HG02973 (cell line): ENCODE measurements around the gene DENND6B.
A peak's percentile ranks its signal among the peaks of the same experiment; 100 is the strongest.

ENCODE experiments used
- ATAC-seq: cut with Tn5 transposase; IDR thresholded peaks from one replicate; pipeline ENCODE4 v1.9.1; 2021; ENCODE audit warnings: moderate library complexity; ENCODE audit not compliant: unreplicated experiment

Gene DENND6B

GRCh38 chr22:50289151-50289941, 37.5 kb downstream of the DENND6B start:
- ATAC-seq: no peak

GRCh38 chr22:50287731-50288130, 39.1 kb downstream of the DENND6B start:
- no peak for ATAC-seq

GRCh38 chr22:50286701-50287318, 40.0 kb downstream of the DENND6B start:
- no peak for ATAC-seq

DNA sequence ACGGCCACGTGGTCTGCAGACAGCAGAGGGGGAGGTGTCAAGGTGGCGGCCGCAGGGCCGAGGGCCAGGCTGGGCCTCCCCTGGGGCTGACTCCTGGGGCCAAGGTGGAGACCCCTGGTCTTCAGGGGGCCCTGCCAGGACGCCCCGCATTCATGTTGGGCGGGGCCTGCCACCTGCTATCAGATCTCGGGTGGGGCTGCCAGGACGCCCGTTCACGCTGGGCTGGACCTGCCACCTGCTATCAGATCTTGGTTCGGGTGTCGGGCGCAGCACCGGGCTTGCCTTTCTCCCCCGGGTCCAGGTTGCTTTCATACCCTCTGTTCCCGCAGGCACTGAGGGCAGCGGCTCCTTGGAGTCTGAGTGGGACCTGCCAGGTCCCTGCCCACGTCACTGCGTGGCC, 40.5 kb downstream of the DENND6B start:
- no peak for ATAC-seq

DNA sequence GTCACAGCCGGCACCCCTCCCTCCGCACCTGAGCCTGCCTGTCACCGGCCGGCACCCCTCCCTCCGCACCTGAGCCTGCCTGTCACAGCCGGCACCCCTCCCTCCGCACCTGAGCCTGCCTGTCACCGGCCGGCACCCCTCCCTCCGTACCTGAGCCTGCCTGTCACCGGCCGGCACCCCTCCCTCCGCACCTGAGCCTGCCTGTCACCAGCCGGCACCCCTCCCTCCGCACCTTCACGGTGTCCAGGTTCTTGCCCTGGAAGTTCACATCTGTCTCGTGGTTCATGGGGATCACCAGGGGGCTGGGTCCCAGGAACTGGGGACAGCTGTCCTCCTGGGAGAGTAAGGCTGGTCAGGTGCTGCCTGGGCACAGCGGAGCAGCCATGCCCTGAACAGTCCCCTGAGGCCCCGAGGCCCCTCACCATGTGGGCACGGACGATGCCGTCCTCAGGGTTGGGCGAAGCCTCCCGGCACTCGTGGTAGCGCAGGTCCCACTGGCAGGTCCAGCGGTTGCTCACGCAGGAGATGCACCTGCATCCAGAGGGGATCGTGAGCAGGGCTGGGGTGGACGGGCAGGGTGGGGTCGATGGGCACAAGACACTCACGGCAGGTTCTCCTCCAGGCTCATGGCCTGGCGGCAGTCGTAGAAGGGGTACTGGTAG, 41.1 kb downstream of the DENND6B start:
- no peak for ATAC-seq

DNA sequence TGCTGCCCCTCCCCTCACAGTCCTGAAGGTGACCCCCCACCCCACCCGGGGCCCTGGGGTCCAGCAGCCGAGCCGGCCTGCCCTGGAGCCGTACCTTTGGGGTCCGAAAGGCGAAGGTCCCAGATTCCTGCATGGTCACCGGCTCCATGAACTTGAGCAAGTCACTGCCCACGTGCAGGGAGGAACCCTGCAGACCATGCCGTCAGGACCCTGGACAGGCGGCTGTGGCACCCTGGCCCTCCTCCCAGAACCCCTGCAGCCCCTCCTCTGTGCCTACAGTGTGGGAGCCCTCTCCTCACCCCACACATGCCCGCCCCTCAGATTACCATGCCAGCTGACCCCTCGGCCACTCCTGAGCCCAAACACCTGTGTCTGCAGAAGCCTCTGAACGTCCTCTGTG, 42.3 kb downstream of the DENND6B start:
- ATAC-seq: no peak

DNA sequence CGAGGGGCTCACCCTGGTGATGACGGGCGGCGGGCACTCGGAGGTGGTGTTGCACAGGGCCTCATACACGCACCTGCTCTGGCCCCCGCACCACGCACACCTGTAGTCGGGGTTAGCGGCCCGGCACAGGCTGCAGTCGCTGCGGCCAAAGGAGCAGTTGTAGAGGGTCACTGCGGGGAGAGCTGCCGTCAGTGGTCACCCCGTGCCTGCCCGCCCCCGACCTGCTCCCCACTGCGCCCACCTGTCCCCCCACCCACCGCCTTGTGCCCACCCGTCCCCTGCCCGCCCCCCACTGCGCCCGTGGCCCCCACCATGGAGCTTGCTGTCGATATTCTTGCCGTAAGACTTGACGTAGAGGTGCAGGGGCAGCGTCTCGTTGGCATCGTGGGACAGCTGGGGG, 43.0 kb downstream of the DENND6B start:
- no peak for ATAC-seq

GRCh38 chr22:50282361-50283155, 44.3 kb downstream of the DENND6B start:
- no peak for ATAC-seq

GRCh38 chr22:50281957-50282356, 44.9 kb downstream of the DENND6B start:
- no peak for ATAC-seq

DNA sequence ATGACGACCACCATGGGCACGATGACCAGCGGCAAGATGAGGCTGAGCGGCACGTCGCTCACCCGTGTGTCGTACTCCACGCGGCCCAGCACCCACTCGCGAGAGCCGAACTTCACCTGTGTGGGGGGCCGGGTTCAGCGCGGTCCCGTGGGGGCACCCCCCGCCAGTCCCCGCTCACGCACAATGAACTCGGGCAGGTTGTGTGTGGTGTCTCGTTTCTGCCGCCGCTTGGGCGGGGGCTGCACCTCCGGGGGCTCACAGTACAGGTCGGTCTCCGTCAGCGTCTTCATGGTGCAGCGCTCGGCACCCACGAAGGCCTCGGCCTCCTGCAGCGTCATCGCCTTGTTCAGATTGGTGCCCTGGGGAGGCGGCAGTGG, 45.4 kb downstream of the DENND6B start:
- ATAC-seq: no peak

GRCh38 chr22:50280708-50281383, 46.0 kb downstream of the DENND6B start:
- no peak for ATAC-seq

DNA sequence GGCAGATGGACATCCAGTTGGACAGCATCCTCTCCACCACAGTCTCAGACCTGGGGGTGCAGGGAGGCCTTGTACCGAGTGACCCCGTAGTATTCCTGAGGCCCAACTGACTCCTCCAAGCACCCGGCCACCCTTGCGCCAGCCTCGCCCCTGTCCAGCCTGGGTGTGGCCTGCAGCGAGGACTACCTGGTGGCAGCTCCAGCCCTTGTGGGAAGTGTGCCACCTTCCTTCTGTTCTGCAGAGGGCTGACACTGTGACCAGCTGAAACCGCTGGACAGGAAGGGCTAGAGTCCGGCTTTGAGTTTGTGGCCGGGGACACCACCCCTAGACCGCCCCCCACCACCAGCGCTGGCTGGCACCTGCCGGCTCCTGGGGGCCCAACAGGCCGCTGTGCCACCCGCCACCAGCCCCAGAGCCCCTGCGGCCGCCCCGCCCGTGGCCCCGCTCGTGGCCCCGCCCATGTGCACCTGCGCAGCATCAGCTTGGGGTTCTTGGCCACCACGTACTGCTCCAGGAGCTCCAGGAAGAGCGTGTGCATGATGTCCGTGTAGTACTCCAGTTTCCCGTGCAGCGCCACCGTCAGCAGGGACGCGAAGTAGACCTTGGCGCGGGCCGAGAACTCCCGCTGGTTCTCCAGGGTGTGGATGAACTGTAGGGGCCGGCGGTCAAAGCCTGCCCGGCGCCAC, 46.6 kb downstream of the DENND6B start:
- ATAC-seq: no peak

DNA sequence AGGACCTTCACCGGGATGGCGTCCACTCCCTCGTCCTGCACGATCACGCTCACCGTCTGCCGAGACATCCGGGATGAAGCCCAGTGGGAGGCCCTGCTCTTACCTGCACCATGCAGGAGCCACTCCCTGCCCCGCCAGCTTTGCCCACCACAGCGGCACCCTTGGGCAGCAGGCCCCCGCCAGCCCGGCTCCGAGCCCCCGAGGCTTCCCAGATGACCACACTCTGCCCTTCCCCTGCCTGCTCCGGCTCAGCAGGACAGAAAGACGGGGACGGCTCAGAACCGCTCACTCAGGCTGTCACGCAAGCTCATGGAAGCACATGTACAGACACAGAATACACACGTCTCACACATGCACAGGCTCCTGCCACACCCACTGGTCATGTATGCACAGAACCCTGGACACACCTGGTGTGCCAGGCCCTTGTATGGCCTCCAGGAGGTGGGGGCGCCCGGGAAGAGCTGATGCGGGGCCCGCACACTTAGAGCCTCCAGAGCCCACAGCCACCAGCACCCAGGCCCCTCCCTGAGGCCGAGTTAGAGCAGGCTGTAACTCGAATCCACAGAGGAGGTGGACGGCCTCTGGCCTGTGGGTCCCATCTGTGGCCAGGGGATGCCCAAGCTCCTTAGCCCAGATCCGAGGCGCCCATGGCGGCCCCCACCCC, 47.7 kb downstream of the DENND6B start:
- no peak for ATAC-seq

DNA sequence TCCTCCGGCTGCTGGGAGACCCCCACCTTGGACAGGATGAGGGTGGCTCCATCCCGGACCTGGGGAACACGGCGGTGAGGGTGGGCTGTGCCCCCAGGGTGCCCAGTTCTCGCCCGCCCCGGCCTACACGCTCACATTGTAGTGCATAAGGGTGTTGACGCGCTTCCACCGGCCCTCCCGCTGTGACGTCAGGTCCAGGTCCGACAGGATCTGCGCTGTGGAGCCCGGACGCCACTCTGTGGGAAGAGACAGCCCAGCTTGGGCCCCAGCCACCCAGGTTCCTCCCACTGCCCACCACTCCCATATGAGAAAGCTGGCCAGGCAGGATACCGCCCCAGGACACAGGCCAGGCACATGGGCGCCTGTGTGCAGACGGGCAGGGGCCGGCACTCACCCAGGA, 48.4 kb downstream of the DENND6B start:
- no peak for ATAC-seq

- ATAC-seq: no peak
Measured at GRCh38 chr22:50277761-50278160, 49.1 kb downstream of the DENND6B start.

DNA sequence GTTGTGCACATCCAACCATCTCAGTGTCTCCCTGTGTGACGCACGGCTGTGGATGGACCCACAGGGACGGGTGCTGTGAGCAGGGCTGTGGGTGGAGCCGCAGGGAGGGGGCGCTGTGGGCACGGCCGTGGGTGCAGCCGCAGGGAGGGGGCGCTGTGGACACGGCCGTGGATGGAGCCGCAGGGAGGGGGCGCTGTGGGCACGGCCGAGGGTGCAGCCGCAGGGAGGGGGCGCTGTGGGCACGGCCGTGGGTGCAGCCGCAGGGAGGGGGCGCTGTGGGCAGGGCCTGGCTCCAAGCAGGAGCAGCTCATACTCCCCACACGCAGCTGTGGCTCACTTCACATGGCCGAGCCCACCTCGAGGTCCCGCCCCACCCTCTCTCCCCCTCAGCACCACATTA, 50.7 kb downstream of the DENND6B start:
- peak; percentile 40 for ATAC-seq

DNA sequence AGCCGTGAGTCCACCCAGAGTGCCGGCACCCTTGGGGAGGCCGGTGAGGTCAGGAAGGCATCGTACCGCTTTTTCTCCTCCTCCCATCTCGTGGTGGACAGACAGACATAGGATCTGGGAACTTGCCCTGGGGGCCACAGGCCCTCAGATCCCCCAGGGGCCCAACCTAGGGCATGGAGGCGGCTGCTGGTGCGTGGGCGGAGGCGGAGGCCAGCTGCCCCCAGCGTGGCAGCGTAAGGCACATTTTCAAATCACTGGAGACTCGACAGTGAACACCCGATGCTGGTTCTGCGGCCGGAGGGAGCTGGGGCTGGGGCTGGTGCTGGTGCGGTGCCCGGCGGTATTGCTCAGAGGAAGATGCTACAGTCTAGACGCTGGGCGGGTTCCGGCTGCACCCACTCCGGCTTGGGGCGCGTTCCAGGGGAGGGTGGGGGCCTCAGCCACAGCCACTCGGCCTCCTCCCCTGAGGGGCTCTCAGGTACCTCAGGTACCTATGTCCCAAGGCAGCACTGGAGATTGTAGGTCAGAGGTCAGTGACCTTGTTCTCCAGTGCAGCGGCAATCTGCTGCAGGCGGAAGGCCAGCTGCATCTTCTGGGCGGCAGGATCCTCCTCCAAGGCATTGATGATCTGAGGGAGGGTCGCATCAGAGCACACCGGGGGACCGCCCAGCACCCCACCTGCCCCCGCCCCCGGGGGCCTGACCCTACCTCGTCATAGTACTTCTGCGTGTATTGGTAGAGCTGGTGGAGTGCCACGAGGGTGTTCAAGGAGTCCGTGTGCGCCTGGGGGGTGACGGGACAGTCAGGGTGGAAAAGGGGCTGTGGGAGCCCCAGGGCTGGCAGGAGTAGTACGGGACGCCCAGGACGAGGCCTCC, 51.4 kb downstream of the DENND6B start:
- no peak for ATAC-seq

DNA sequence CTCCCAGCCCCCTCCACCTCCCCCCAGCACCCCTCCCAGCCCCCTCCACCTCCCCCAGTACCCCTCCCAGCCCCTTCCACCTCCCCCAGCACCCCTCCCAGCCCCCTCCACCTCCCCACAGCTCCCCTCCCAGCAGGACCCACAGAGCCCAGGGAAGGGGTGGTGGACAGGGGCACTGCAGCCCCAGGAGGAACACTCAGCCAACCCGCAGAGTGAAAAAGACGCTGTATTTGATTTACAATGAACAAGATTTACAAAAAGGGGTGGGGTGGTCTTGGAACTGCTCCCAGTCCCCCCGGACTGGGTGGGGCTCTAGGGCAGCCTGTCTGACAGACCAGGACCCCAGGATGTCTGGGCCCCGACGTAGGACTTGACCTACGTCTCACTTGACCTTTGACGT, 52.0 kb downstream of the DENND6B start:
- ATAC-seq: no peak

DNA sequence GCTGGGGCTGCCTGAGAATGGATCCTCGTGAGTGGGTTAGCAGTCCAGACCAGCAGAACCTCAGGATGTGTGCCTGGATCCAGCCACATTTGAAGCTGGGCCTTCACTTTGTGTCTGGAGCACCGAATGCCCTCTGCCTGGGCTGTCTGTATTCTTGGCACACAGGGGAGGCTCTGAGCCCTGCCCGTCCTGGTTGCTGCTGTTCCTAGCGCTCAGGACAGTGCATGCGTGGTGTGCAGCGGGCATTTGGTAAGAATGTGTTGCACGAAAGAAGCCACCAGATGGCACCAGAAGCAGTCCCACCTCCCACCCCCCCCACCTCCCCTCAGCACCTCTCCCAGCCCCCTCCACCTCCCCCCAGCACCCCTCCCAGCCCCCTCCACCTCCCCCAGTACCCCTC, 52.5 kb downstream of the DENND6B start:
- ATAC-seq: no peak
